WERI-Rb-1 (cell line): ENCODE data around the gene DENND5B.
"Not testable (repeated sequence)": the region's sequence is repeated elsewhere in the genome, so short reads cannot be mapped to it uniquely, and the experiment has no call there.

Source experiments
- DNase-seq: peaks from one replicate; pipeline ENCODE4 v3.0.0-alpha.2; 2020
- H3K27ac ChIP-seq: fragments of 250-450 bp; sonication (Bioruptor Pico); 2 replicates; pipeline ENCODE4 v1.5.1; 2020; ENCODE audit warnings: mild to moderate bottlenecking, moderate library complexity
- H3K27me3 ChIP-seq: fragments of 250-450 bp; sonication (Bioruptor Pico); 2 replicates; pipeline ENCODE4 v1.5.1; 2021; ENCODE audit warnings: mild to moderate bottlenecking, low read depth, moderate library complexity; ENCODE audit not compliant: insufficient read depth, severe bottlenecking
- H3K36me3 ChIP-seq: fragments of 250-450 bp; sonication (Bioruptor Pico); 2 replicates; pipeline ENCODE4 v1.5.1; 2020; ENCODE audit warnings: mild to moderate bottlenecking, moderate library complexity
- H3K4me3 ChIP-seq: 2 replicates; pipeline ENCODE4 v1.5.1; 2011; ENCODE audit warnings: low read depth, mild to moderate bottlenecking, control low read depth, low read length
- H3K9me3 ChIP-seq: fragments of 250-450 bp; sonication (Bioruptor Pico); 2 replicates; pipeline ENCODE4 v1.5.1; 2021; ENCODE audit warnings: mild to moderate bottlenecking, moderate library complexity; ENCODE audit not compliant: severe bottlenecking
- CTCF ChIP-seq: IDR thresholded peaks from 2 replicates; pipeline ENCODE4 v1.5.1; 2011; ENCODE audit warnings: low read depth, mild to moderate bottlenecking, control low read depth, inconsistent platforms, low read length

The DENND5B gene

GRCh38 chr12:31412292-31412801, 178.6 kb downstream of the DENND5B start:
- Histone ChIP-seq H3K36me3 (peaks cover 4% of the 10 kb centered on the region; the same call in 1 of the 2 replicates), H3K27ac (no peak overlapping the region), H3K4me3 (no peak overlapping the region), H3K9me3 (no peaks in the 10 kb centered on the region), H3K27me3 (no peaks in the 10 kb centered on the region)
- no peak for TF ChIP-seq CTCF
- DNase-seq, result peak; percentile 58

GRCh38 chr12:31408763-31409162, 182.2 kb downstream of the DENND5B start:
- H3K27me3 ChIP-seq, result no peaks in the 10 kb centered on the region
- no peak overlapping the region for H3K27ac ChIP-seq
- no peak overlapping the region for H3K4me3 ChIP-seq
- H3K36me3 ChIP-seq, result 0 out of 2 replicates have a peak, but pooled peaks cover 4% of the 10 kb centered on the region
- no peaks in the 10 kb centered on the region for H3K9me3 ChIP-seq
- no peak for DNase-seq
- TF ChIP-seq CTCF, result no peak

- H3K36me3 ChIP-seq, result 0 out of 2 replicates have a peak, but pooled peaks cover 4% of the 10 kb centered on the region
- H3K27me3 ChIP-seq, result no peaks in the 10 kb centered on the region
- no peak overlapping the region for H3K4me3 ChIP-seq
- no peak for TF ChIP-seq CTCF
- DNase-seq, result no peak
- no peaks in the 10 kb centered on the region for H3K9me3 ChIP-seq
- no peak overlapping the region for H3K27ac ChIP-seq
These were observed 183.4 kb downstream of the DENND5B start for GRCh38 chr12:31407562-31407961.

GRCh38 chr12:31406345-31406744, 184.6 kb downstream of the DENND5B start:
- no peak for DNase-seq
- Histone ChIP-seq H3K27me3 (no peaks in the 10 kb centered on the region), H3K4me3 (no peak overlapping the region), H3K27ac (no peak overlapping the region), H3K36me3 (0 out of 2 replicates have a peak, but pooled peaks cover 4% of the 10 kb centered on the region), H3K9me3 (no peaks in the 10 kb centered on the region)
- no peak for TF ChIP-seq CTCF

GRCh38 chr12:31405021-31405420, 185.9 kb downstream of the DENND5B start:
- H3K36me3 ChIP-seq, result 0 out of 2 replicates have a peak, but pooled peaks cover 4% of the 10 kb centered on the region
- H3K4me3 ChIP-seq, result no peak overlapping the region
- H3K27ac ChIP-seq, result no peak overlapping the region
- no peaks in the 10 kb centered on the region for H3K27me3 ChIP-seq
- DNase-seq, result no peak
- no peak for TF ChIP-seq CTCF
- H3K9me3 ChIP-seq, result no peaks in the 10 kb centered on the region

GRCh38 chr12:31403099-31403607, 187.8 kb downstream of the DENND5B start:
- H3K27ac ChIP-seq, H3K27me3 ChIP-seq: not testable (repeated sequence)

More at GRCh38 chr12:31403099-31403607, 187.8 kb downstream of the DENND5B start:
- H3K36me3 ChIP-seq, H3K4me3 ChIP-seq, H3K9me3 ChIP-seq: not testable (repeated sequence)
- DNase-seq, result peak; percentile 43
- TF ChIP-seq CTCF, result peak; percentile 90
